Activated B cell treated with CpG ODN at 0.5 μM for 24 hours (primary cell): Measurements from ENCODE around the gene TRPC5OS. TPM values are rescaled to one million over a fixed set of nuclear protein-coding genes. Genes with fewer than 3 reads are reported as not detected.

ENCODE experiments used
- ATAC-seq: fragments of 200-7000 bp; cut with Tn5 transposase; one replicate; pipeline ENCODE4 v1.10.0; 2021; ENCODE audit warnings: low read depth, mild to moderate bottlenecking, moderate library complexity
- CTCF ChIA-PET: fragments of 350-600 bp; sonication (Branson Sonifier 250); formaldehyde crosslinking; loops from one replicate; lab custom pipeline; 2021; ENCODE audit warnings: antibody characterized with exemption; lab: Charles Lee
- POLR2A ChIA-PET: fragments of 350-600 bp; sonication (Branson Sonifier 250); formaldehyde crosslinking; loops from one replicate; lab custom pipeline; 2021; ENCODE audit warnings: antibody characterized with exemption; lab: Charles Lee
- DNase-seq: peaks from one replicate; pipeline ENCODE4 v3.0.0; 2022
- H3K27ac Mint-ChIP-seq: one replicate; pipeline ENCODE4 v1.8.0; 2020; ENCODE audit warnings: mixed read lengths
- H3K27me3 Mint-ChIP-seq: one replicate; pipeline ENCODE4 v1.8.0; 2021; ENCODE audit warnings: mixed read lengths
- H3K36me3 Mint-ChIP-seq: one replicate; pipeline ENCODE4 v1.8.0; 2021; ENCODE audit warnings: low read depth, mixed read lengths
- H3K4me1 Mint-ChIP-seq: one replicate; pipeline ENCODE4 v1.8.0; 2021; ENCODE audit warnings: mixed read lengths
- H3K4me3 Mint-ChIP-seq: one replicate; pipeline ENCODE4 v1.8.0; 2020; ENCODE audit warnings: mild to moderate bottlenecking, mixed read lengths
- H3K9me3 Mint-ChIP-seq: one replicate; pipeline ENCODE4 v1.8.0; 2020; ENCODE audit warnings: mixed read lengths
- CTCF ChIP-seq: fragments of 200-600 bp; IDR thresholded peaks from one replicate; pipeline ENCODE4 v1.8.0; 2022; ENCODE audit warnings: antibody characterized with exemption, mild to moderate bottlenecking
- intact Hi-C: fragments of 100-400 bp; cut with micrococcal nuclease; formaldehyde crosslinking; loops from one replicate; pipeline ENCODE4 v1.15.1; 2024
- total RNA-seq: library from RNA; stranded (reverse); gene quantifications from 2 replicates; pipeline ENCODE4 v1.2.3, GENCODE V29; 2022

Gene TRPC5OS
- not detected in 2 replicates for total RNA-seq

DNA sequence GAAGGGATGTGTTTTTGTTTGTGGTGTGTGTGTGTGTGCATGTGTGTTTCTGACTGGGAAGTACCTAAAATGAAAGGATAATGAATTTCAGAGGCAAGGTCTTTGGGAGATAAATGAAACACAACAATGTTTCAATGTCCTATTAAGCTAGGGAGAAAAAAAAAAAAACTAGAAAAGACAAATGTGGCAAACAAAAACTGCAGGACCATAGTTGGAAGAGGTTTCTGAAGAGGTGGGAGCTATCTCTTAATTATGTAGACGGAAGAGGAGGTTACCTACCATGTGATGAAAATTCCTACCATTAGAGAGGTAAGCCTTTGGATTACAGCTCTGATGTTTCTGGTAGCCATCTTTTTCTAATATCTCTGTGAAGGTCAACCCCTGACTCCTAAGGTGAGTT lies at the start of gene TRPC5OS:
Gene TRPC5OS, plus strand, starts transcription at position 301 of the 400 bp plus-strand sequence. CDS start 25,669 bp downstream, outside the sequence.
- Mint-ChIP-seq H3K27me3 (peaks cover 2% of the 10 kb centered on the region), H3K9me3 (no peaks in the 10 kb centered on the region), H3K4me1 (no peaks in the 10 kb centered on the region), H3K36me3 (no peaks in the 10 kb centered on the region), H3K27ac (no peak within 1 kb of the TSS), H3K4me3 (no peak within 1 kb of the TSS)
- intact Hi-C loops, result no loop called here
- ATAC-seq (no peak), DNase-seq (no peak)
- ChIA-PET POLR2A (no interaction called here), CTCF (no interaction called here)
- no peak for TF ChIP-seq CTCF

GRCh38 chrX:111829345-111829744 lies 46.6 kb upstream of the TRPC5OS start:
- no peaks in the 10 kb centered on the region for H3K27me3 Mint-ChIP-seq
- no peaks in the 10 kb centered on the region for H3K4me1 Mint-ChIP-seq
- ChIA-PET CTCF (no interaction called here), POLR2A (no interaction called here)
- H3K4me3 Mint-ChIP-seq, result no peak overlapping the region
- no peak for TF ChIP-seq CTCF
- H3K9me3 Mint-ChIP-seq, result no peaks in the 10 kb centered on the region
- no peak for DNase-seq
- H3K36me3 Mint-ChIP-seq, result no peaks in the 10 kb centered on the region
- no peak for ATAC-seq
- H3K27ac Mint-ChIP-seq, result no peak overlapping the region
- intact Hi-C loops, result no loop called here

DNA sequence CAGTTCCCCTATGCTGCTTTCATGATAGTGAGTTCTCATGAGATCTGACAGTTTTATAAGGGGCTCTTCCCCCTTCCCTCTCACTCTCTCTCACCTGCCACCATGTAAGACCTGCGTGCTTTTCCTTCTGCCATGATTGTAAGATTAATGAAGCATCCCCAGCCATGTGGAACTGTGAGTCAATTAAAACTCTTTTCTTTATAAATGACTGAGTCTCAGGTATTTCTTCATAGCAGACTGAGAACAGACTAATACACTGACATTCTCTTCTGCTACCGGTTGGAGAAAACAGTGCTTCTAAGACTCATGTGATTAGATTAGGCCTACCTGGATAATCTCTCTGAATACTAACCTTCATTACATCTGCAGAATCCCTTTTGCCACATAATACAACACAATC lies 45.4 kb upstream of the TRPC5OS start:
- ChIA-PET CTCF (no interaction called here), POLR2A (no interaction called here)
- Mint-ChIP-seq H3K4me3 (no peak overlapping the region), H3K36me3 (no peaks in the 10 kb centered on the region), H3K4me1 (no peaks in the 10 kb centered on the region), H3K27me3 (no peaks in the 10 kb centered on the region), H3K27ac (no peak overlapping the region), H3K9me3 (no peaks in the 10 kb centered on the region)
- TF ChIP-seq CTCF, result no peak
- DNase-seq (no peak), ATAC-seq (no peak)
- intact Hi-C loops, result no loop called here

DNA sequence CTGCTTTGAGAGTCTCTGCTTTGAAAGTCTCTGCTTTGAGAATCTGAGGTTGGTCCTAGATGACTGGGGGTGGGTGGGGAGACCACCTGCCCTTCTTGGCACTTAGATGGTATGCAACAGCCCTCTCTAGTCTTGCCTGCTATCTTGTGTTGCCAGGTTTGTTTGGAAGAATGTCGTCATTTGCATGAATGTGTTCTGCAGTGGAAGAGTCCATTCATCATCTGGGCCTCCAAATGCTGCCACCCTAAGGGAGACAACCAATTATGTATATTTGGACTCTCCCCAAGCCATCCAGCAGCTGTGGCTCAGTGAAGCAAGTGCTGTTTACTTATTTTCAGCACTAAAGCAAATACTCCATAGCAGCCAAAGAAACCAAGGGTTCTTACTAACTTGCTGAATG lies 44.6 kb upstream of the TRPC5OS start:
- POLR2A ChIA-PET, result no interaction called here

DNA sequence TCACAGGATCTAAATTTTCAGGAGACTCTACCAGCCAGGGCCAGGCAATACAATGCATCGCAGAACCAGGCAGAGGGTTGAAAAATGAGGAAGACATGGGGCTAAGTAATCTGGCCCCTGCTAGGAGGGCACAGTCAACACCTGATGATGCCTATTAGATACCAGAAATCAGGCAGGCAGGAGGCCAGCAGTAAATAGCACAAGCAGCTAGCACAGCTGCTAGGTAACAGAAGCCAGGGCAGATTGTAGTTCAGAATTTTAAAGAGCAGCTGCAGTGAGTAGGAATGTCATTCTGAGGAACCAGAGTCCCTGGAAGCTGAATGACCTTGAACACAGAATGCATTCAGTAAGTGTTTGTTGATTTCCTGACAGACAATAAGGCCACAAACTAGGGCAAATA lies 38.8 kb upstream of the TRPC5OS start:
- Mint-ChIP-seq H3K4me1 (no peaks in the 10 kb centered on the region), H3K27ac (no peak overlapping the region), H3K27me3 (no peaks in the 10 kb centered on the region), H3K9me3 (no peaks in the 10 kb centered on the region), H3K36me3 (no peaks in the 10 kb centered on the region), H3K4me3 (no peak overlapping the region)
- POLR2A ChIA-PET, result no interaction called here
- no peak for DNase-seq
- no peak for TF ChIP-seq CTCF
- CTCF ChIA-PET, result no interaction called here
- intact Hi-C loops, result no loop called here
- ATAC-seq, result no peak

More for the DNA sequence above, 44.6 kb upstream of the TRPC5OS start:
- no peak for TF ChIP-seq CTCF
- H3K27me3 Mint-ChIP-seq, result no peaks in the 10 kb centered on the region
- no peak for DNase-seq
- no peak overlapping the region for H3K4me3 Mint-ChIP-seq
- no peak overlapping the region for H3K27ac Mint-ChIP-seq
- no peaks in the 10 kb centered on the region for H3K4me1 Mint-ChIP-seq
- CTCF ChIA-PET, result no interaction called here
- ATAC-seq, result no peak
- no peaks in the 10 kb centered on the region for H3K9me3 Mint-ChIP-seq
- no peaks in the 10 kb centered on the region for H3K36me3 Mint-ChIP-seq
- intact Hi-C loops, result no loop called here
